SU-DHL-6 (cell line): ENCODE results near the gene SPRY4.

ENCODE experiments used
- EZH2phosphoT487 ChIP-seq: fragments of 200-600 bp; sonication (generic), shearing (Covaris generic); conservative IDR thresholded peaks from 2 replicates; pipeline ENCODE4 v1.6.1; 2018; ENCODE audit warnings: mild to moderate bottlenecking, antibody characterized with exemption, low read length, moderate library complexity, mixed read lengths
- TF ChIP-seq, protein P1 (sequence below): fragments of 200-600 bp; sonication (generic); IDR thresholded peaks from one replicate; pipeline ENCODE4 v1.5.1; 2017; ENCODE audit warnings: antibody characterized with exemption, mild to moderate bottlenecking, low read length, moderate library complexity; ENCODE audit not compliant: insufficient read depth, poor library complexity, severe bottlenecking

DNA sequence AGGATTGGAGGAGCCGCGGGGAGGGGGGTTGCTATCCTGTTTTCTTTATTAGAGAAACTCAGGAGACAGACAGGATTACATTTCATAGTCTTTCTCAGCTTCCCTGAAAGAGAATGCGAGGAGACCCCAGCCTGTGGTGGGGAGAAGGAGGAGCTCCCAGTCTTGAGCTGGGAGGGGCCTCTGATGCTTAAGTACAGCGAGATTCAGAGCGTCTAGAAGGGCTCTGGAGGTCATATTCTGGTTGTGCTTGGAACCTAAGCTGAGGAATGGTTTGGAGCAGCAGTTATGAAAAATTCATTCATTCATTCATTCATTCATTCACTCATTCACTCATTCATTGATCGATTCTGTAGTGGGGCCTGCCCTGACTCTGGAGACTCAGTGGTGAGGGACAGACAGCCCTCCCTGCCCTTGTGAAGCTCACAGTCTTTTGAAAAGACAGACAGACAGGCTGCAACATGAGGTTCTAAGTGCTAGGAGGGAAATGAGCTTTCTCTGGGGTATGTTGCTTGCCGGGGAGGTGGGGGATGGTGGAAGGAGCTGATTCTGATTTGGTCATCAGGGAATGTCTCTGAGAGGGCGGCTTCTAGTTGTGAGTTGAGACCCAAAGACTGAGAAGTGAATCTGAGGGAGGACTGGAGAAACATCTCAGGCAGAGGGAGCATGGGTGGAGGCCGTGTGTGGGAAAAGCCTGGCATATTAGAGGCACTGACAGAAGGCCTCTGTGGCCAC, 2.5 kb upstream of the SPRY4 start:
- TF ChIP-seq, protein P1, sequence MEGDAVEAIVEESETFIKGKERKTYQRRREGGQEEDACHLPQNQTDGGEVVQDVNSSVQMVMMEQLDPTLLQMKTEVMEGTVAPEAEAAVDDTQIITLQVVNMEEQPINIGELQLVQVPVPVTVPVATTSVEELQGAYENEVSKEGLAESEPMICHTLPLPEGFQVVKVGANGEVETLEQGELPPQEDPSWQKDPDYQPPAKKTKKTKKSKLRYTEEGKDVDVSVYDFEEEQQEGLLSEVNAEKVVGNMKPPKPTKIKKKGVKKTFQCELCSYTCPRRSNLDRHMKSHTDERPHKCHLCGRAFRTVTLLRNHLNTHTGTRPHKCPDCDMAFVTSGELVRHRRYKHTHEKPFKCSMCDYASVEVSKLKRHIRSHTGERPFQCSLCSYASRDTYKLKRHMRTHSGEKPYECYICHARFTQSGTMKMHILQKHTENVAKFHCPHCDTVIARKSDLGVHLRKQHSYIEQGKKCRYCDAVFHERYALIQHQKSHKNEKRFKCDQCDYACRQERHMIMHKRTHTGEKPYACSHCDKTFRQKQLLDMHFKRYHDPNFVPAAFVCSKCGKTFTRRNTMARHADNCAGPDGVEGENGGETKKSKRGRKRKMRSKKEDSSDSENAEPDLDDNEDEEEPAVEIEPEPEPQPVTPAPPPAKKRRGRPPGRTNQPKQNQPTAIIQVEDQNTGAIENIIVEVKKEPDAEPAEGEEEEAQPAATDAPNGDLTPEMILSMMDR = no peak
- TF ChIP-seq EZH2phosphoT487 = no peak
